ENCODE results near the gene ZNF614.
"Not testable (repeated sequence)": the region's sequence is repeated elsewhere in the genome, so short reads cannot be mapped to it uniquely, and the experiment has no call there.

The ZNF614 gene

GRCh38 chr19:51986309-51987291, 41.6 kb downstream of the ZNF614 start, which contains the start of gene ZNF350:
Gene ZNF350 (minus strand): TSS chr19:51986840. CDS start chr19:51974360, 12,480 bp downstream.
- peak; percentile 78 to 82 for DNase-seq (ENCODE audit: low read depth in 2 of 2)

GRCh38 chr19:51983361-51983760, 44.8 kb downstream of the ZNF614 start:
- DNase-seq (ENCODE audit: low read depth in 2 of 2) = no peak

DNA sequence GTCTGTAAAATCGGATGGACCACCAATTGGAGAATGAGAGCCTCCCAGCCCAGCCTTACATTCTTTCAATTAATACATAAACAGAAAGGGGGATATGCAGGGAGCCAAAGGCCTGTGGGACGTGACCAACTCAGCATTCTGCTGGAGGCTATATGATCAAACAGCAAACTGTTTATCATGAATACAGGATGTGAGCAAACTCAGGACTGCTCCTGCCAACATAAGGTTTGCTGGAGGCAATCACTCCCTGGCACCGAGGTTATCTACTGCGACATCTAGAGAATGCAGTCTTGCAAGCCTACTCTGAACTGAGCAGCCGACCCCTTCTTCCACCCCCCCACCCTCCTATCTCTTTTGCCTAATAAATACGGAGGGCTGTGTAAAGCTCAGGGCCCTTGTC, 47.3 kb downstream of the ZNF614 start:
- DNase-seq (ENCODE audit: low read depth in 2 of 2) = not testable (repeated sequence)

DNA sequence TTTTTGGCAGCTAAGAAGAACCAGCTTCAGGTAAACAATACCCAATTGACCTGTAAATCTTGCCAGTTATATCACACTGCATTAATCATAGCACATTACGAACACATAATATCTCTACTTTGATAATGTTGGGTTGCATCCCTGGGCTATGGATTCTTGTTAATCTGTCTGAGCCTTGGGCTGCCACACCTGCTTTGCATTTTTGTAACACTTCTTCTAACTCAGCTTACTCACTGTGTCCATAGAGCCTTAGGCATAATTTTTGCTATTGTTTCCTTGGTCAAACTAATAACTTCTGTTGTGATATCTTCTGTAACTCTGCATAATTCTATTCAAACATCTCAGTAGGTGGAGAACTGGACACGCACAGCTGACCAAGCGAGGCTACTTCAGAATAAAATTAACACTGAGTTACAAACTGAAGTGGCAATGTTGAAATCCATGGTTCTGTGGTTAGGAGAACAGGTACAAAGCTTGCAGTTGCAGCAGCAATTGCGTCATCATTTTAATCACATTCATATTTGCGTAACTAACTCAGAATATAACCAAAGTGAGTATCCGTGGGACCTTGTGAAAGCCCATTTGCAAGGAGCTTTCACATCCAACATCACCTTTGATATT, 48.0 kb downstream of the ZNF614 start:
- DNase-seq (ENCODE audit: low read depth in 2 of 2) = no peak

DNA sequence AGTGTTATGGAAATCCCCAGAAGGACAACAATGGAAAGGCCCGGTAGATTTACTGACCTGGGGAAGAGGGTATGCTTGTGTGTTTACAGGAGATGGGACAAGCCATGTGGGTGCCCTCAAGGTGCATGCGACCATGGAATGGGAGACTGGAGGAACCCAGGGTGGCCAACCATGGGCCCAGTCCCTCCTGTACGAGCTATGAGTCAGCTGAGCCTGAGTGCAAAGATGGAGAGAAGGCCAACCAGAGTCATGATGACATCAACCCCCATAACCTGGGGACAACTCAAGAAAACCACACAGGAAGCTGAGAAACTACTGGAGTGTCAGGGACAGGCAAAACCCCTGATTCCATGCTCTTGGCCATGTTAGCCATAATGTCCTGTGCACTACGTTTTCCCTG, 49.3 kb downstream of the ZNF614 start:
- DNase-seq (ENCODE audit: low read depth in 2 of 2) = no peak

DNA sequence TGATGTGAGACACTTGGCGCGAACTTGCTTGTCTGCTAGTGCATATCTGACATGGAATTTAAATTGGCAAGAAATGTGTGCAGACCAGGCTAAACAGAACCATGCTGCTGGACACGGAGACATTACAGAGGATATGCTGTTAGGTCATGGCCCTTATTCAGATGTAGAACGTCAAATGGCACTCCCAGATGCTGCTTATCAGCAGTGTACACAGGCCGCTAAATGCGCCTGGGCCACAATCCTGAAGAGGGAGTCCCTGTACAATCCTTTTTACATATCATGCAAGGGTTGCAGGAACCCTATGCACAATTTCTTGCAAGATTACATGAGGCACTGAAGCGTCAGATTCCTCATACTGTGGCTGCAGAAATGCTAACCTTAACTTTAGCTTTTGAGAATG, 50.8 kb downstream of the ZNF614 start:
- no peak for DNase-seq (ENCODE audit: low read depth in 2 of 2)

DNA sequence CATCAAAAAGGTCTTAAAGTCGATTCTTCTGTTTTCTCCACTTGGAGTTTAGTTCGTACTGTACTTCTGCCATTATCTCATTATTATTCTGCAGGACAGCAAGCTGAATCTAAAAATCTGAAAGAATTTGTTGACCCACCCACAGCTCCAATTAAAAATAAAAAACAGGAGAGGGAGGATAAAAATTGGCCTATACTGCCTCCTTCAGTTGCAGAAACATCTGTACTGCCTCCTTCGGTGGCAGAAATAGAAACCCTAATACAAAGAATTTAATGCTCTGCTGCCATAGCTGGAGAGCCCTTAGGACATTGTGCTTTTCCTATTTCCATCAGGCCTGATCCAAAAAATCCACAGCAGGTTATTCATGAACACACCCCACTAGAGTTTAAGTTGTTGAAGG, 51.3 kb downstream of the ZNF614 start:
- no peak for DNase-seq (ENCODE audit: low read depth in 2 of 2)

DNA sequence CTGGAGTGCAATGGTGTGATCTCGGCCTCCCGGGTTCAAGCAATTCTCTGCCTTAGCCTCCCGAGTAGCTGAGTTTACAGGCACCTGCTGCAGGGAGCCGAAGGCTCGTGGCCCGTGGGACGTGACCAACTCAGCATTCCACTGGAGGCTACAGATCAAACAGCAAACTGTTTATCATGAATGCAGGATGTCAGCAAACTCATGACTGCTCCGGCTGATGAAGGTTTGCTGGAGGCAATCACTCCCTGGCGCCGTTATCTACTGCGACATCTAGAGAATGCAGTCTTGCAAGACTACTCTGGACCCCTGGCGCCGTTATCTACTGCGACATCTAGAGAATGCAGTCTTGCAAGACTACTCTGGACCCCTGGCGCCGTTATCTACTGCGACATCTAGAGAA, 52.4 kb downstream of the ZNF614 start:
- not testable (repeated sequence) for DNase-seq (ENCODE audit: low read depth in 2 of 2)

GRCh38 chr19:51971624-51972023, 56.6 kb downstream of the ZNF614 start:
- no peak for DNase-seq (ENCODE audit: low read depth in 2 of 2)

- DNase-seq (ENCODE audit: low read depth in 2 of 2) = no peak
Observed at GRCh38 chr19:51970718-51971117, 57.5 kb downstream of the ZNF614 start.

GRCh38 chr19:51965583-51965982, 62.6 kb downstream of the ZNF614 start:
- no peak for DNase-seq (ENCODE audit: low read depth in 2 of 2)
